D341Med (cell line): Measurements from ENCODE around the gene LSM4.
A peak's percentile ranks its signal among the peaks of the same experiment; 100 is the strongest.
"Not testable (repeated sequence)": the region's sequence is repeated elsewhere in the genome, so short reads cannot be mapped to it uniquely, and the experiment has no call there.

Experiments used
- DNase-seq: peaks from one replicate; pipeline ENCODE4 v3.0.0; 2012; ENCODE audit warnings: low spot score

The LSM4 gene

DNA sequence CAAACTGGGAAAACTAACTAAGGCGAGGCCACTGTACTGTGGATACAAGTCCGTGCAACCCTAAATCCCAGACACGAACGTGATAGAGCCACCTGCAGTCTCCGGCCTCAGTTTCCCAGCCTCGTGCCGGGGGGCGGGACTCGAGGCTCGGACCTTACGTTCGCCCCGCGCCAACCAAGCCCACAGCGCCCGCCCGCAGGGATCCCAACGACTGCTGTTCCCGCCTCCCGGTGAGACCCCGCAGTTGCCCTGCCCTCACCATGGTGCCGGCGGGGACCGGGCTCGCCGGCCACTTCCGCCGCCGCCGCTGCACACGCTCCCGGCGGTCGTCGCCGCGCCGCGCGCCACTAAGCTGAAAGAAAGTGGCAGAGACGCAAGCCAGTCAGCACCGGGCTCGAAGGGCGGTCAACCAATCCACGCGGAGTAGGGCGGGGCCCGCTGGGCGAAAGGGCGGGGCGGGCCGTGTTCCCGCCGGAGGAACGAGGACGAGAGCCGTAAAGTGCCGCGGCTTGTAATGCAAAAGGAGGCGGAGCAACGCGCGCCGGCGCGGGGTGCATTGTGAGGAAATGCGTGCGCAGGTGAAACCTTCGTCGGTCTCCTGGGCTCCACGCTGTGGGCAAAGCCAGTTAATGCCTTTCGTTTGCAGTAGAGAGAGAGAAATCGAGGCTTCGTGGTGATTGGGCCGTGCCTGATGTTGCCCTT is at the start of gene LSM4:
LSM4 (minus strand) TSS at position 318 of the 702 bp plus-strand sequence; CDS start at position 262, 56 bp downstream.
- DNase-seq, result peak; percentile 99

DNA sequence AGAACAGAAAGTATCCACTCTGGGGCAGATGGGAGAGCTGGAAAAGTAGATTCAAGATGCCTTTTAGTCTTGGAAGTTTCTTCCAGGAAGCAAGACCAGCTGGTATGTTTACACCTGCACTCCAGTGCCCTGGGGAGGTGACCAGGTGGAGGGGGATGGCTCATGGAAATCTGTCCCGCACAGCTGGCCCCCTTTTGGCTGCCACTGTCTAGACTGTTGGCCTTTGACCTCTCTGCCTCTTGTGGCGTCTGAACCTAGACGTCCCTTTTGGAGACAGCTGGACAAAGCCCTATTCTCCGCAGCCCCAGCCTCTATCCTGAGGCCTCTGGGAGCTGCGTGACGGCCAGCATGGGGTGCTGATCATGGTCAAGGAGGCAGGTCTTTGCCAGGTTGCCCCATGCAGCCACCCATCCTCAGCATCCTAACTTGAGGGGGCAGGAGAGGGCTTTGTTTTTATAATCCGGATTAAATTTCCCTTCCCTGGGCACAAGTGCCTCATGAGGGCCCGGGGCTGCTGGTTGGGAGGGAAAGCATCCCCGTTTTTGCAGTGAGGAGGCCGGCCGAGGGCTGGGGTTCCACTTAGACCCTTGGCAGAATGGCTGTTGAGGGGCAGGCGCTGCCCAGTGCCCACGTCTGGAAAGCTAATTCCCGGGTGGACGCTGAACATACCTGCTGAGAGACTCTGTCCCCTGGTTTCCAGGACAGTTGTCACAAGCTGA is 45.8 kb upstream of the LSM4 start:
- DNase-seq, result peak; percentile 72

DNA sequence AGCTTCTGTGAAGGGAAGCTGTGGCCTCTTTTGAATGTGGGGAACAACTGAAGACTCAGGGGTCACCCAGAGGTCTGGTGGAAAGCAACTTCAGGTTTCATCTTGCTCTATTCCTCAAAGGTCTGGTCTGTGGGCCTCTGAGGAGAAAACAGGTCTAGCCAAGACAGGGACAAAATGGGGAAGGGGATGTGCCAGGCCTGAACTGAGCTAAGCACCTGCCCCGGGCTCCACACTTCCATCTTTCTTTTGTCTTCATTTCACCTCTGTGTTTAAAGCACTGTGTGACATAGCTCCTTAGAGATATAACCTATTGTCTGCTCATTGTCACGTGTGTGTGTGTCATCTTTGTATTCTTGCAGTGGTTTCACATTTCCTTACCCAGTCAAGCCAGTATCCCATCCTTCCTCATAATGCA is 43.2 kb upstream of the LSM4 start:
- no peak for DNase-seq

DNA sequence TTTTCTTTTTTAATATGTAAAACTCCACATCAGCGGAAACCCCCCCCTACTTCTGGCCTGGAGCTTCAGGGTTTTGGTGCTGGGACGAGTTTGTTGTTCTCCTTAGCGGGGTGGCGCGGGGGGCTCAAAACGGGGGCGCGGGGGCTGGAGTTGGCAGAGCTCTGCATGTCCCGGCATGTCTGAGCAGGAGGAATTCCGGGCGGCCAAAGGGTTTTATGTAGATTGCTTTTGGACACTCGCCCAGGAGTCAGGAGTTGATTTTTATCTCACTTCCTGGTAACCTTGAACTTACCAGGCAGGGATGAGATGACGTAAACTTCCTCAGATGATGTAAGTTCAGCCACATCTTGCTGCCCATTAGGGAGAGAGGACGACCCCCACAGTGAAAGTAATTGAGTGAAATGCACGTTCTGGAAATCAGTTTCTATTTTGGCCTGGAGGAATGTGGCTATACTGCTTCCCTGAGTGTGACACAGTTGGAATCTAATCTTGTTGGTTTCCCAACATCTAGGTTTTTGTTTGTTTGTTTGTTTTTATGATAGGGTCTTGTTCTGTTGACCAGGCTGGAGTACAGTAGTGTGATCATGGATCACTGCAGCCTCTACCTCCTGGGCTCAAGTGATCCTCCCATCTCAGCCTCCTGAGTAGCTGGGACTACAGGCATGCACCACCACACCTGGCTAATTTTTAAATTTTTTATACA is 42.1 kb upstream of the LSM4 start:
- no peak for DNase-seq

DNA sequence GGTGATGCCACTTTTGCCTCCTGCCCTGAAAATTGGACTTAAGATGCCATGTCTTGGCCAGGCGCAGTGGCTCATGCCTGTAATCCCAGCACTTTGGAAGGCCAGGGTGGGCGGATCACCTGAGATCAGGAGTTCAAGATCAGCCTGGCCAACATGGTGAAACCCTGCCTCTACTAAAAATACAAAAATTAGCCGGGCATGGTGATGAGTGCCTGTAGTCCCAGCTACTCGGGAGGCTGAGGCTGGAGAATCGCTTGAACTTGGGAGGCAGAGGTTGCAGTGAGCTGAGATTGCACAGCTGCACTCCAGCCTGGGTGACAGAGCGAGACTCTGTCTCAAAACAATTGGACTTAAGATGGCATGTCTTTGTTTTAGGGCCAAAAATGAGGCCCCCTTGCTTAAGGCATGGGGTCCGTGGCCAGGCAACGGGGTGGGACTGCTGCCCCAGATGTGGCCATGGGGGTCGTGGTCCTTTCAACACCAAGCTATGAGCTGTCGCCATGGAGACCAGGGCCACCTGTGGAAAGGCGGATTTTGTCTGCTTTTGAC is 41.5 kb upstream of the LSM4 start:
- not testable (repeated sequence) for DNase-seq

DNA sequence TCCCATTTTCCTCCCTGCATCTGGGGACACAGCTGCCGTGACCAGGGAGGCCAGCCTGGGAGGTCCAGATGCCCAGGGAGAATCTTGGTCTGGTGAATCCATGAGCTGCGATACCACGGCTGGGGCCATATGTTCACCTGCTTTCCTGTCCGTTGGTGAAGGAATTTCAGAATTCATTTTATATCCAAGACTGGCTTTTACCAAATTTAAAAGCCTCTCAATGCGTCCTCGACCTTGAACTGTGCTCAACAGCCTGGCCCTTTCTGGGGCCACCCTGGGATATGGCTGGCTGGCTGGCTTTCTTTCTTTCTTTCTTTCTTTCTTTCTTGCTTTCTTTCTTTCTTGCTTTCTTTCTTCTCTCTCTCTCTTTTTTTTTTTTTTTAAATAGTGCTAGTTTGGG is 40.9 kb upstream of the LSM4 start:
- DNase-seq, result no peak

DNA sequence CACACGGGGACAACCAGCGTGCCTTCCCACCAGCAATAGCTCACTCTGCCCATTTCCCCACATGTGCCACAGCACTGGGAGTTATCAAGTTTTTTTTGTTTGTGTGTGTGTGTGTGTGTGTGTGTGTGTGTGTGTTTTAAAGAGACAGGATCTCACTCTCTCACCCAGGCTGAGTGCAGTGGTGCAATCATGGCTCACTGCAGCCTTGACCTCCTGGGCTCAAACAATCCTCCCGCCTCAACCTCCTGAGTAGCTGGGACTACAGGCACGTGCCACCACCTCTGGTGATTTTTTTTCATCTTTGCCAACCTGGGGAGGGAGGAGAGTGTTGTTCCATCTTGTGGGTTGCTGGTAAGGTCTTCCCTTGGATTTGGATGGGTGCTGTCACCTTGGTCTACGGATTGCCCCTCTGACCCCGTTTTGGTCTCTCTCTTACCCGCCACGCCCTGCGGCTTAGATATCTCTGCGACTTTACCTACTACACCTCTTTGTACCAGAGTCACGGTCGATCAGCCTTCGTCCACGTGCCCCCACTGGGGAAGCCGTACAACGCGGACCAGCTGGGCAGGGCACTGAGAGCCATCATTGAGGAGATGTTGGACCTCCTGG is 40.2 kb upstream of the LSM4 start:
- no peak for DNase-seq

DNA sequence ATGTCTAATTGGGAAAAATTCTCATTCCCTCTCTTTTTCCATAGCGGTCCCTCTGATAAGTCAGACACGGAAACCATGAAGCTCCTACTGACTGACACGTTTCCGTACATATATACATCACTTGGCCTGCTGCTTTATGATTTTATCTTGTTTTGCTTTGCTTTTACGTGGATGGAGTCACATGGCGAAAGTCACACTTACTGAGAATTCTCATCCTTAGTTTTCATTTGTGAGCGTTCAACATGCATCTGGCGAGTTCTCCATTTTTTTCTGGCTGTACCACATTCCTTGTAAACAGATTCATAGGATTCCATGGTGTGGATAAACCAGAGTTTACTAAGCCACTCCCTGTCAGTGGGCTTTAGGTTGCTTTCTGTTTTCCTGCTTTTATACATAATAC is 38.8 kb upstream of the LSM4 start:
- DNase-seq, result no peak

DNA sequence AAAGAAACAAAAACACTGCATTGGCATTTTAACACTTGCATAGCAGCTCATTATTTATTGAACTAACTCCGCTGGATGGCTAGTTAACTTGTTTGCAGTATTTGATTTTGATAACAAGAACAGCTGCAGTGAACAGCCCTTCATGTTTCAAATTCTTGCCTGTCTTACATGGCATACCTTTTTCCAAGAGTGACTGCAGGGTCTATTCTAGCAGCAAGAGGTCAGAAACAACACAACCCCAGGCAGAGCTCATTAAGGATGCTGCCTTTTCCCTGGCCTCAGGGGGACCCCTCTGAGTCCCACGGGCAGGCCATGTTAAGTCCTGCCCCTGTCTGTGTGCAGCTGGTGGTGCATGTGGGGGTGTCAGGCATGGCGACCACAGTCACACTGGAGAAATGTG is 34.2 kb upstream of the LSM4 start:
- DNase-seq, result no peak

DNA sequence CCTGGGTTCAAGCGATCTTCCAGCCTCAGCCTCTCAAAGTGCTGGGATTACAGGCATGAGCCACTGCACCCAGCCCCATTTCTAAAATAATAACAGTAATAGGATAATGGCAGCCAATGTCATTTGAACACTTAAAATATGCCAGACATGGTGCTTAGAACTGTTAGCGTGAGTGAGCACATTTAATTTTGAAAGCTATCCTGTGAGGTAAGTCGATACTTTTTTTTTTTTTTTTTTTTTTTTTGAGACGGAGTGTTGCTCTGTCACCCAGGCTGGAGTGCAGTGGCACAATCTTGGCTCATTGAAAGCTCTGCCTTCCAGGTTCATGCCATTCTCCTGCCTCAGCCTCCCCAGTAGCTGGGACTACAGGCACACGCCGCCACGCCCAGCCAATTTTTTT is 31.9 kb upstream of the LSM4 start:
- not testable (repeated sequence) for DNase-seq

DNA sequence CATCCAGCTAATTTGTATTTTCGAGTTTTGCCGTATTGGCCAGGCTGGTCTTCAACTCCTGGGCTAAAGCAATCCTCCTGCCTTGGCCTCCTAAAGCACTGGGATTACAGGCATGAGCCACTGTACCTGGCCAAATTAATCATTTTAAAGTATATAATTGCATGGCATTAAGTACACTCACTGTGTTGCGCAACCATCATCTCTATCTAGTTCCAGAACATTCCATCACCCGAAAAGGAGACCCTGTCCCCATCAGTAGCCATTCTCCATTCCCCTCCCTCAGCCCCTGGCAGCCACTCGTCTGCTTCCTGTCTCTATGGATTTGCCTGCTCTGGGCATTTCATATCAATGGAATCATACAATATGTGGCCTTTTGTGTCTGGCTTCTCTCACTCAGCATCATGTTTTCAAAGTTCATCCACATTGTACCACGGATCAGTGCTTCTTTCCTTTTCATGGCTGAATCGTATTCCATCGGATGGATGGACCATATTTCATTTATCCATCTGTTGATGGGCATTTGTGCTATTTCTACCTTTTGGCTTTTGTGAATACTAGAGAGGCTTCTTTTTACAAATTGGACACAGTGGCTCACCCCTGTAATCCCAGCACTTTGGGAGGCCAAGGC is 30.6 kb upstream of the LSM4 start:
- DNase-seq, result no peak

DNA sequence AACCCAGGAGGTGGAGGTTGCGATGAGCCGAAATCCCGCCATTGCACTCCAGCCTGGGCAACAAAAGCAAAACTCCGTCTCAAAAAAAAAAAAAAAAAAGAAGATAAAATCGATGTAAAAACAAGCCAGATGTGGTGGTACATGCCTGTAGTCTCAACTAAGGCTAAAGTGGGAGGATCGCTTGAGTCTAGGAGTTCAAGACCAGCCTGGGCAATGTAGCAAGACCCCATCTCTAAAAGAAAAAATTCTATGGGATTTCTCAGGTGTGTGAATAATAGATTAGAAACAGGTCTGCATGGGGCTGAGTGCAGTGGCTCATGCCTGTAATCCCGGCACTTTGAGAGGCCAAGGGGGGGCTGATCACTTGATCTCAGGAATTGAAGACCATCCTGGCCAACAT is 28.7 kb upstream of the LSM4 start:
- DNase-seq, result no peak

DNA sequence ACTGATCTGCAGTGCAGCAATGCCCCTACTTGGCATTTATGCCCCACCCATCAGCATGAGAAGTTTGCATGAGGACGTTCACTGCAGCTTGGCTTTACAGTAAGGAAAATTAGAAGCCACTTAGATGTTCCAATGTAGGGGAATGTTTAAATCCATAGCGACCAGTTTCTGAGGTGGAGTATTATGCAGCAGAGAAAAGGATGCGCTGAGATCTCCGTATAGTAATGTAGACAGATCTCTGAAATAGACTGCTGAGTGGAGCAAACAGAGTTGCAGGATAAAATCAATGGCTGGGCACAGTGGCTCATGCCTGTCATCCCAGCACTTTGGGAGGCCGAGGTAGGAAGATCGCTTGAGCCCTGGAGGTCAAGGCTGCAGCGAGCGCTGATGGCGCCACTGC is 27.6 kb upstream of the LSM4 start:
- DNase-seq, result no peak

DNA sequence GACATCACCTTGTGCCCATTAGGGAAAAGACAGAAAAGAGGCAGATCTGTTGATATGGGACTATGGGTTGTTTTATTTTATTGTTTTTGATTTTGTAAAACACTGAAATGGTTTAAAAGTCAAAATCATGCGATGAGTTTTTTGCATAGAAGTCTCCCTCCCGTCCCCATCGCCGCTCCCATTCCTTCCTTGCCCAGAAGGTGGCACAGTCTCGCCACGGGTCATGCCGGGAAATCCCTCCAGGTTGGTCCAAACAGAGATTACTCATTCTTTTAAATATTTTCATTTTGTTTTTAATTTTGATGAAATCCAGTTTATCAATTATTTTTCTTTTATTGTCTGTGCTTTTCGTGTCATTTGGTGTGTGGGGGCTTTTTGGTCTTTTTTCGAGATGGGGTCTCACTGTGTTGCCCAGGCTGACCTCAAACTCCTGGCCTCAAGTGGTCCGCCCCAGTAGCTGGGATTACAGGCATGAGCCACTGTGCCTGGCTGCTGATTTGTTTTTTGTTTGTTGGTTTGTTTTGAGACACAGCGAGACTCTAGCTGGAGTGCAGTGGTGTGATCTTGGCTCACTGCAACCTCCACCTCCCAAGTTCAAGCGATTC is 26.8 kb upstream of the LSM4 start:
- peak; percentile 83 for DNase-seq

DNA sequence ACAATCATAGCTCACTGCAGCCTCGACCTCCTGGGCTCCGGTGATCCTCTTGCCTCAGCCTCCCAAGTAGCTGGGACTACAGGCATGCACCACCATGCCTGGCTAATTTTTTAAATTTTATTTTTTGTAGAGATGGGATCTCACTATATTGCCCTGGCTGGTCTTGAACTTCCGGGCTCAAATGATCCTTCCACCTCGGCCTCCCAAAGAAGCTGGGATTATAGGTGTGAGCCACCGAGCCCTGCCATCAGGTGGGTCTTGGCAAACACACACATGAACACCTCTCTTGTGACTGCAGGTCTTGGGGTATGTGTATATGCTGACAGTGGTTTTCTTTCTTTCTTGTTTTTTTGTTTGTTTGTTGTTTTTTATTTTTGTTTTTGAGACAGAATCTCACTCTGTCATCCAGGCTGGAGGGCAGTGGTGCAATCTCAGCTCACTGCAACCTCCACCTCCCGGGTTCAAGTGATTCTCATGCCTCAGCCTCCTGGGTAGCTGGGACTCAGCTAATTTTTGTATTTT is 26.0 kb upstream of the LSM4 start:
- not testable (repeated sequence) for DNase-seq

DNA sequence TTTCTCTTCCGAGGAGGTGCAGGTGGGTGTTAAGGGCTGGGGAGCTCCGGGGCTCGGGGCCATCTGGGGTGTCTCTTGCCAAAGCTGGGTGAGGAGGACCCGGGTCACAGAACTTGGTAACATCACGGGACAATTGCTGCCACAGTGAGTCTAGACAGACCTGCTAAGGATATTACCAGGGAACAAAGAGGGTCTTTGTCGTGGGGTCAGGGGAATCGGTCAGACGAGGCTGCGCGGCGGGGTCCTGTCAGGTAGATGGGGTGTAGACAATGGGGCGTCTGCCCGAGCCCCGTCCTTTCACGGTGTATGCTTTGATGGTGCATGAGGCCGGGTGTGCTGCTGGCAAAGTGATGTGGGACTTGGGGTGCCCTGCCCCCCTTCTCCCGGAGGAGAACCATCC is 25.3 kb upstream of the LSM4 start:
- no peak for DNase-seq

DNA sequence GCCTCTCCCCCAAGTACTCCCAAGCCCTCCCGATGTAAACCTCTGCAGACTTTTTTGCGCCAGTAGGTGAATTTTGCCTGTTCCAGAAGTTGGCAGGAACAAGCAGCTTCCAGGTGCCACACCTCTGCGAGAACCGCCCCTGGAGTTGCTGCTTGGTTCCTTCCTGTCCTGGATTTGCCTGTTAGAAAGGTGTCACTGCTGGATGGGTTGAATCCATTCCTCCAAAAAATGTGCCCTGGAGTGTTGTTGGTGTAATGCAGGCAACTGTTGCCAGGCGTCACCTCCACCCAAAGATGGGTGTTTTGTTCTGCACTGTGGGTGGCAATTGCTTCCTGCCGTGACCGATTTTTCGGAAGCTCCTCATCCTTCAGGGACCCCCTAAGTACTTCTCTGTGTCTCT is 23.2 kb upstream of the LSM4 start:
- DNase-seq, result no peak

DNA sequence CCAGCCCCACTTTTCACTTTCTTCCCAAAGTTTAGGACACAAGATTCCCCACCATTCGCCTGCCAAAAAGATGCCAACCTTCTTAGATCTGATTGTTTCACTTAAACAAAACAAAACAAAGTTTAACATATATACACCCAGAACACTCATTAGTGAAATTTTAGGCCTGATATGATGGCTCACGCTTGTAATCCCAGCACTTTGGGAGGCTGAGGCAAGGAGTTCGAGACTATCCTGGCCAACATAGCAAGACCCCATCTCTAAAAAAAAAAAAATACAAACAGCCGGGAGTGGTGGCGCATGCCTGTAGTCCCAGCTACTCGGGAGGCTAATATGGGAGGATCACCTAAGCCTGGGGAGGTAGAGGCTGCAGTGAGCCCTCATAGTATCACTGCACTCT is 22.4 kb upstream of the LSM4 start:
- no peak for DNase-seq

DNA sequence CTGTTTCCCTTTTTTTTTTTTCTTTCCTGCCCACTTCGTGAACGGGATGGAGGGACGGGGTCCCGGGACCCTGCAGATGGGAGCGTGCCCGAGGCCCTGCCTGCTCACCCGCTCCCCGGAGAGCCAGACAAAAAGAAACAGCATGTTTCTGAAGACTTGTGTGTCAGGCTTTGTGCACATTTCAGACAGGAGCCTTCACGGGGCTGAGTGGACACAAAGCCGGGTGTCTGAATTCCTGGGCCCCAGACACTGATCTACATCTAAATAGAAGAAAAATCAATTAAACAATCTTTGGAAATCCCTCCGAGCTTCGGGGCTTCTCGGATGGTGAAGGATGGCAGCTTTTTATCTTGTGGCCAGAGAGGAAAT is 21.7 kb upstream of the LSM4 start:
- no peak for DNase-seq

DNA sequence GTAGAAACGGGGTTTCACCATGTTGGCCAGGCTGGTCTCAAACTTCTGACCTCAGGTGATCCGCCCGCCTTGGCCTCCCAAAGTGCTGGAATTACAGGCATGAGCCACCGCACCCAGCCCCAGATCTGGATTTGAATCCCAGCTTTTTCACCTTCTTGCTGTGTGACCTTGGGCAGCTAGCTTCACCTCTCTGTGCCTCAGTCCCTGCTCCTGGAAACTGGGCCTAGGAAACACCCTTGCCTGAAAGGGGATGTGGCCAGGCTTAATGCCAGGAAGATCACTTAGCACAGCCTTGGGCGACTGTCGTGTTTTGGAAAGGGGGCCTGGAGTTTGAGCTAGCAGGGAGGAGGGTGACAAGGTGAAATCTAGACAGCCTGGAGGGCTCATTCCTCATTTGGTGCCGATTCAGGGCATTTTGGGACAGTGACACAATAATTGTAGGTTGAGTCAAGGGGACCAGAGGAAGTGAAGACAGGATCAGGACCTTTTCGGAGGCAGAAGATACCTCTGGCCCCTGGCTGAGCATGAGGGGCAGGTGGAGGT is 19.3 kb upstream of the LSM4 start:
- no peak for DNase-seq
